PC-3 (cell line): ENCODE results near the gene RASSF5. TPM values are rescaled to one million over a fixed set of nuclear protein-coding genes. Genes with fewer than 3 reads are reported as not detected.

Experiments used
- ATAC-seq: fragments of 200-7000 bp; cut with Tn5 transposase; 2 replicates; pipeline ENCODE4 v1.9.1; 2020; ENCODE audit warnings: mild to moderate bottlenecking, moderate library complexity
- BruUV-seq: library from RNA; stranded (reverse); fragments of 400-500 nt; replicated peaks from 2 replicates; lab custom pipeline; 2021; lab: Mats Ljungman, UMichigan
- CTCF ChIA-PET: fragments of 300-600 bp; sonication (Branson Sonifier 250); formaldehyde crosslinking; loops from one replicate; lab custom pipeline; 2022; ENCODE audit warnings: antibody characterized with exemption; lab: Charles Lee
- POLR2A ChIA-PET: fragments of 300-600 bp; sonication (Branson Sonifier 250); formaldehyde crosslinking; loops from one replicate; lab custom pipeline; 2022; ENCODE audit warnings: antibody characterized with exemption; ENCODE audit not compliant: unreplicated experiment; lab: Charles Lee
- DNase-seq: peaks from one replicate; pipeline ENCODE4 v3.0.0-alpha.2; 2015
- H2AFZ ChIP-seq: fragments of 300-600 bp; sonication (generic); 2 replicates; pipeline ENCODE4 v1.6.0; 2016; ENCODE audit warnings: antibody characterized with exemption, low read length
- H3F3A ChIP-seq: fragments of 300-600 bp; sonication (generic); one replicate; pipeline ENCODE4 v1.6.0; 2017; ENCODE audit warnings: antibody characterized with exemption, low read length, control low read depth, mild to moderate bottlenecking; ENCODE audit not compliant: unreplicated experiment
- H3K27ac ChIP-seq: fragments of 300-600 bp; sonication (generic); 2 replicates; pipeline ENCODE4 v1.5.1; 2016; ENCODE audit warnings: mild to moderate bottlenecking, low read length
- H3K27me3 ChIP-seq: fragments of 300-600 bp; sonication (generic); 2 replicates; pipeline ENCODE4 v1.6.1; 2016; ENCODE audit warnings: low read length, mixed read lengths
- H3K36me3 ChIP-seq: fragments of 300-600 bp; sonication (generic); 2 replicates; pipeline ENCODE4 v1.6.1; 2016; ENCODE audit warnings: low read depth, mixed run types, low read length, mixed read lengths
- H3K4me1 ChIP-seq: fragments of 300-600 bp; sonication (generic); 2 replicates; pipeline ENCODE4 v1.5.1; 2016; ENCODE audit warnings: low read length; ENCODE audit not compliant: insufficient read depth
- H3K4me2 ChIP-seq: fragments of 300-600 bp; sonication (generic); 2 replicates; pipeline ENCODE4 v1.6.0; 2016; ENCODE audit warnings: low read length
- H3K4me3 ChIP-seq: fragments of 300-600 bp; sonication (generic); 2 replicates; pipeline ENCODE4 v1.5.1; 2016; ENCODE audit warnings: mild to moderate bottlenecking, low read length, mixed read lengths
- H3K79me2 ChIP-seq: fragments of 300-600 bp; sonication (generic); 2 replicates; pipeline ENCODE4 v1.6.1; 2017; ENCODE audit warnings: low read length, mixed read lengths
- H3K9ac ChIP-seq: fragments of 300-600 bp; sonication (generic); 2 replicates; pipeline ENCODE4 v1.6.0; 2016; ENCODE audit warnings: mild to moderate bottlenecking, low read length
- H3K9me2 ChIP-seq: fragments of 300-600 bp; sonication (generic); replicated peaks from 2 replicates; pipeline ENCODE4 v1.6.1; 2016; ENCODE audit warnings: mixed run types, low read length, mixed read lengths
- H3K9me3 ChIP-seq: fragments of 300-600 bp; sonication (generic); 2 replicates; pipeline ENCODE4 v1.6.1; 2016; ENCODE audit warnings: low read length, mixed read lengths
- H4K20me1 ChIP-seq: fragments of 300-600 bp; sonication (generic); 2 replicates; pipeline ENCODE4 v1.6.1; 2016; ENCODE audit warnings: low read length, mixed read lengths
- EZH2 ChIP-seq: fragments of 300-600 bp; sonication (generic); IDR thresholded peaks from one replicate; pipeline ENCODE4 v1.6.1; 2017; ENCODE audit warnings: antibody characterized with exemption, mild to moderate bottlenecking, low read length; ENCODE audit not compliant: unreplicated experiment
- EZH2phosphoT487 ChIP-seq: fragments of 300-600 bp; sonication (generic); IDR thresholded peaks from 2 replicates; pipeline ENCODE4 v1.6.1; 2018; ENCODE audit warnings: mild to moderate bottlenecking, antibody characterized with exemption, low read length, borderline replicate concordance
- intact Hi-C: fragments of 100-400 bp; cut with micrococcal nuclease; formaldehyde crosslinking; loops from 2 replicates; pipeline ENCODE4 v1.9.0; 2023
- total RNA-seq: library from RNA; depleted of rRNA; stranded (reverse); fragments of >200 nt; gene quantifications from 2 replicates; pipeline ENCODE4 v1.2.3, GENCODE V29; 2014
- TF ChIP-seq, protein P1 (sequence below): fragments of 300-600 bp; sonication (generic); conservative IDR thresholded peaks from 2 replicates; pipeline ENCODE4 v1.5.1; 2017; ENCODE audit warnings: antibody characterized with exemption, low read depth, mild to moderate bottlenecking, low read length

RASSF5 gene
- total RNA-seq, 1 experiment from 2014 or later: 15.5 TPM

DNA sequence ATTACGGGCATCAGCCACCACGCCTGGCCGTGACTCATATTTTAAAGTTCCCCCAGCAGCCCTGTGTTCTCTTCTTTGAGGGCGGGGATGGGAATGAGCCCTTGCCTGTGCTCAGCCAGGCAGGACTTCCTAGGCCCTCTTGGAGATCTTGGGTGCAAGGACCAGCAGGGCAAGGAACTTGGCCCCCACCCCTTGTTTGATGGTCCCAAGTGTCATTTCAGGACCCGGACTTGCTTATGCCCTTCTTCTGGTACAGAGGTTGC is 9.3 kb downstream of the RASSF5 start:
- no peaks in the 10 kb centered on the region for H3K27me3 ChIP-seq
- peaks cover 43% of the 10 kb centered on the region for H3K4me1 ChIP-seq
- H3K27ac ChIP-seq: no peak overlapping the region
- no peaks in the 10 kb centered on the region for H3K79me2 ChIP-seq
- no peak for DNase-seq
- BruUV-seq: no TSS peak
- no peak overlapping the region for H2AFZ ChIP-seq
- H3K4me3 ChIP-seq: no peak overlapping the region
- H3K9ac ChIP-seq: no peak overlapping the region
- H3K9me2 ChIP-seq: no peaks in the 10 kb centered on the region
- H3K4me2 ChIP-seq: no peak overlapping the region
- intact Hi-C loops: no loop called here
- no peak for ATAC-seq
- CTCF ChIA-PET: no interaction called here
- no peaks in the 10 kb centered on the region for H3K36me3 ChIP-seq
- no peaks in the 10 kb centered on the region for H4K20me1 ChIP-seq
- POLR2A ChIA-PET: no interaction called here
- TF ChIP-seq EZH2phosphoT487 (no peak), EZH2 (no peak)
- TF ChIP-seq, protein P1, sequence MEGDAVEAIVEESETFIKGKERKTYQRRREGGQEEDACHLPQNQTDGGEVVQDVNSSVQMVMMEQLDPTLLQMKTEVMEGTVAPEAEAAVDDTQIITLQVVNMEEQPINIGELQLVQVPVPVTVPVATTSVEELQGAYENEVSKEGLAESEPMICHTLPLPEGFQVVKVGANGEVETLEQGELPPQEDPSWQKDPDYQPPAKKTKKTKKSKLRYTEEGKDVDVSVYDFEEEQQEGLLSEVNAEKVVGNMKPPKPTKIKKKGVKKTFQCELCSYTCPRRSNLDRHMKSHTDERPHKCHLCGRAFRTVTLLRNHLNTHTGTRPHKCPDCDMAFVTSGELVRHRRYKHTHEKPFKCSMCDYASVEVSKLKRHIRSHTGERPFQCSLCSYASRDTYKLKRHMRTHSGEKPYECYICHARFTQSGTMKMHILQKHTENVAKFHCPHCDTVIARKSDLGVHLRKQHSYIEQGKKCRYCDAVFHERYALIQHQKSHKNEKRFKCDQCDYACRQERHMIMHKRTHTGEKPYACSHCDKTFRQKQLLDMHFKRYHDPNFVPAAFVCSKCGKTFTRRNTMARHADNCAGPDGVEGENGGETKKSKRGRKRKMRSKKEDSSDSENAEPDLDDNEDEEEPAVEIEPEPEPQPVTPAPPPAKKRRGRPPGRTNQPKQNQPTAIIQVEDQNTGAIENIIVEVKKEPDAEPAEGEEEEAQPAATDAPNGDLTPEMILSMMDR: no peak
- H3F3A ChIP-seq: peaks cover 4% of the 10 kb centered on the region
- no peaks in the 10 kb centered on the region for H3K9me3 ChIP-seq

DNA sequence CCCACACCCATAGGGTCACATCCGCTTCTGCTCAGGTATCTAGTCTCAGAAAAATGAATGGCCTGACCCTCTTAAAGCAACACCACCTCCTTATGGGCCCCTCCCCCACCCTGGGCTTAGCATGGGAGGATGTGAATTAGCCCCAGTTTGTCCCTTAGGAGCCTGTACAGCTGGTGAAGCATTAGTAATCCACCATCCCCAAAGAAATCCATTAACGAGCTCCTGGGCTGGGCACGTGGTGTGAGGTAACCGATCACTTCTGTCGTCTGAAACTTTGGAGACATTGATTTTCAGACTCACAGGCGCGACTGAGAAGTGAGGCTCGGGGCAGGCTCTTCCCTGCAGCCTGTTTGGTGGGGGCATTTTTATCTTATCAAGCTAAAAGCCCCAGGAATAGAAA is 10.5 kb downstream of the RASSF5 start:
- no peak overlapping the region for H3K27ac ChIP-seq
- ChIA-PET CTCF (no interaction called here), POLR2A (interaction anchor here (0.6 kb wide), 2 partner anchors 51 to 54 kb away, joined by 3 to 5 read pairs; no protein-coding TSS in a partner anchor)
- H3K9ac ChIP-seq: no peak overlapping the region
- H3K4me1 ChIP-seq: peaks cover 31% of the 10 kb centered on the region
- no peaks in the 10 kb centered on the region for H4K20me1 ChIP-seq
- ATAC-seq (no peak), DNase-seq (no peak)
- intact Hi-C loops: no loop called here
- H3K36me3 ChIP-seq: no peaks in the 10 kb centered on the region
- peaks cover 4% of the 10 kb centered on the region for H3F3A ChIP-seq
- no peaks in the 10 kb centered on the region for H3K9me3 ChIP-seq
- H3K9me2 ChIP-seq: no peaks in the 10 kb centered on the region
- H3K4me2 ChIP-seq: no peak overlapping the region
- no TSS peak for BruUV-seq
- no peaks in the 10 kb centered on the region for H3K27me3 ChIP-seq
- no peaks in the 10 kb centered on the region for H3K79me2 ChIP-seq
- no peak for TF ChIP-seq EZH2
- TF ChIP-seq, protein P1: no peak
- TF ChIP-seq EZH2phosphoT487: no peak
- H2AFZ ChIP-seq: no peak overlapping the region
- no peak overlapping the region for H3K4me3 ChIP-seq

DNA sequence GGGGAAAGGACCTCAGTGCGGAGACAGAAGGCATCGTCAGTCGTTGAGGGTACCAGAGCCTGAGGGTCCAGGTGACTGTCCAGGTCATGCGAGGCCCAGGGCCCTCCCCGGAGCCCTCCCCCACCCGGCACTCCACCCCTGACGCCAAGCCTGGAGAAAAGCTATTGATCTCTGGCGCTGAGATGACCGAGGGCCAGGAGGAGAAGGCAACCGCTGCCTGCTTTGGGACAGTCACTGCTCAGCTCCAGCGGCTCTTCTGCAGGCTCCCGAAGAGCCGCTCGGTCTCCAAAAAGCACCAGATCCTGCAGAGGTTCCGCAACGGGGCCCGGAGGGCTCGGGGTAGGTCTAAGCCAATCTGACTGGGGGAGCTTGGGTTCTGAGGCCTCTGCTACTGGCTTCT is 10.9 kb downstream of the RASSF5 start:
- Histone ChIP-seq H3K36me3 (no peaks in the 10 kb centered on the region), H3K9me2 (no peaks in the 10 kb centered on the region), H2AFZ (no peak overlapping the region), H3K27me3 (no peaks in the 10 kb centered on the region), H4K20me1 (no peaks in the 10 kb centered on the region), H3K4me3 (no peak overlapping the region), H3F3A (peaks cover under 1% of the 10 kb centered on the region), H3K79me2 (no peaks in the 10 kb centered on the region), H3K9me3 (no peaks in the 10 kb centered on the region), H3K9ac (no peak overlapping the region), H3K27ac (no peak overlapping the region), H3K4me1 (peaks cover 27% of the 10 kb centered on the region), H3K4me2 (no peak overlapping the region)
- intact Hi-C loops: no loop called here
- ATAC-seq (no peak), DNase-seq (no peak)
- POLR2A ChIA-PET: interaction anchor here (0.6 kb wide), 2 partner anchors 51 to 55 kb away, joined by 3 to 5 read pairs; no protein-coding TSS in a partner anchor
- no TSS peak for BruUV-seq
- CTCF ChIA-PET: no interaction called here
- TF ChIP-seq, protein P1: no peak
- TF ChIP-seq EZH2phosphoT487 (no peak), EZH2 (no peak)
